Fibroblast of villous mesenchyme (primary cell): ENCODE results near the gene SLC38A9. TPM values are rescaled to one million over a fixed set of nuclear protein-coding genes. Genes with fewer than 3 reads are reported as not detected.
A peak's percentile ranks its signal among the peaks of the same experiment; 100 is the strongest.

Experiments
- DNase-seq: peaks from one replicate; pipeline ENCODE4 v3.0.0-alpha.2; 2010; ENCODE audit warnings: low read depth
- H3K4me3 ChIP-seq: 2 replicates; pipeline ENCODE4 v1.5.1; 2011; ENCODE audit warnings: low read depth, mild to moderate bottlenecking, low read length
- CTCF ChIP-seq: IDR thresholded peaks from 2 replicates; pipeline ENCODE4 v1.5.1; 2012; ENCODE audit warnings: low read depth, mild to moderate bottlenecking, low read length; ENCODE audit not compliant: insufficient read depth
- total RNA-seq: library from RNA; depleted of rRNA; stranded (reverse); fragments of >200 nt; gene quantifications from 2 replicates; pipeline ENCODE4 v1.2.3, GENCODE V29; 2012

SLC38A9 gene
- total RNA-seq, 1 donor, result 52.7 TPM

DNA sequence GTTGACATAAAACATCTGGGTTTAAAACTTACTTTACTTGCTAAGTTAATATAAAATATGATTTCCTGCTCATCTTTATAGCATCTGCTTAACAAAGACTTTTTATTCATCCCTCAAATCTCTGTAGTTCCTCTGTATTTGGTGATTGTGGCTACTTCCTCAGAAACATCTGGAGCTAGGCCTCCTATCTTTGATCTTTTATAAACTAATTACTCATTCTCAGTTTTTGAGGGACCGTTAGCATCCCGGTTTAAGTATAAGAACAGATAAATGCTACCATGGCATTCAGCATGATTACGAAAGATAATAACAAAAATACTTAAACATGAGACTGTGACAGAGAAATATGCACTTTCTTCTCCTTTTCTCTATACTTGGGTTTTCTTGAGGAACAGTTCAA lies 85.3 kb downstream of the SLC38A9 start:
- peak; percentile 81 for DNase-seq
- TF ChIP-seq CTCF, result no peak
- no peak overlapping the region for H3K4me3 ChIP-seq

DNA sequence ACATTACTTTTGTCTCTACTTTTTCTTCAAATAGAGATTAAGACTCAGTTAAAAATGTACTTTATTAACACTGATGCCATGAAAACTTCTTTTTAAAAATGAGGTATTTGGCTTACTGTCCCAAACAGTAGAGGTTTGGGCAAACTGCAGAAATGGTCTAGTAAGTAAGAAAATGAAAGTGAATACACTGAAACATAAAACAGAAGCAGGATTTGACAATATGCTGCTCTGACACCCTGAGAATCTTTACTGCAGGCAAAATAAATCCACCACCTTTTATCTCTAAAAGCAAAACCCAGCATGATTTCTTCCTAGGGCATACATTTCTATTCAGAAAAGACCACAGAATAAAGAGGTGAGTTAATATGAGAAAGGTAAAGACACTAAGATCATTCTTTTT lies 86.2 kb downstream of the SLC38A9 start:
- no peak for TF ChIP-seq CTCF
- H3K4me3 ChIP-seq, result no peak overlapping the region
- peak; percentile 52 for DNase-seq

DNA sequence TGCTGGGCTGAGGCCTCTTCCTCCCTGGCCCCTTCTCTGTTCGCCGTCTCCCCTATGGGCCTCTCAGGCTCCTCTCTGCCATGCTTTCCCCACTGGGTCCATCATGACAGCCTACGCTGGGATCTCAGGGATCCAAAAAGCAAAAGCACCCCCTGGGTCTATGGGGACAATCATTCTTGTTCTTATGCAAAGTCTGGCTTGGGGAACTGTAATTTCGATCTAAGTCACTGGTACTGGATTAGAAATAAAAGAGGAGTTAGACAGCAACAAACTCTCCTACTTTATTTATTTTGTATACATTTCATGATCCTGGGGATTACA lies 86.6 kb downstream of the SLC38A9 start:
- no peak for TF ChIP-seq CTCF
- H3K4me3 ChIP-seq, result no peak overlapping the region
- no peak for DNase-seq

- no peak for TF ChIP-seq CTCF
- no peak overlapping the region for H3K4me3 ChIP-seq
- DNase-seq, result no peak
Observed at GRCh38 chr5:55624841-55625588, 87.1 kb downstream of the SLC38A9 start.

- no peak for DNase-seq
- no peak overlapping the region for H3K4me3 ChIP-seq
- TF ChIP-seq CTCF, result no peak
Observed at GRCh38 chr5:55623789-55624188, 88.3 kb downstream of the SLC38A9 start.

- no peak overlapping the region for H3K4me3 ChIP-seq
- no peak for TF ChIP-seq CTCF
- DNase-seq, result no peak
Observed at GRCh38 chr5:55622460-55622859, 89.7 kb downstream of the SLC38A9 start.

DNA sequence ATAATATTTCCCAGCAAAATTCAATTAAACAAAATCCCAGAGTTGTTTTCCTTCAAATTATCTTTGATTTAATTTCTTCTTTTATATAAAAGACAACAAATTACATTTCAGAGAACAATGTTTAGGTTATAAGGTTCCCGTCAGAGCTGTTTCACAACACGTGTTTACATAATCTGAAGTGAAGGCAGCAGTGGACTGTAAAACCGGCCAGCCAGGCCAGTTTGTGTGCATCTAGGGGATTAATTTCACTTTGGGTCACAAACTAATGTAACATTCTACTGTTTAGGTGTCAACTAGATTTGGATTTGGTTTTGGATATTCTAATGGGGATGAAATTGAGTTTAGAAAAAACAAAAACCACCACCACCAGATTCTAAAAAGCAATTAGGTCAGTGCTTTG lies 90.9 kb downstream of the SLC38A9 start:
- no peak overlapping the region for H3K4me3 ChIP-seq
- DNase-seq, result peak; percentile 91
- no peak for TF ChIP-seq CTCF
